GM19193 (cell line): ENCODE measurements around the gene PLA2G4E.
A peak's percentile ranks its signal among the peaks of the same experiment; 100 is the strongest.

ENCODE experiments used
- POLR2A ChIP-seq: IDR thresholded peaks from 4 replicates; pipeline ENCODE4 v1.6.1; 2011; ENCODE audit not compliant: insufficient read depth, insufficient read length; ENCODE audit errors: extremely low read depth

PLA2G4E gene

DNA sequence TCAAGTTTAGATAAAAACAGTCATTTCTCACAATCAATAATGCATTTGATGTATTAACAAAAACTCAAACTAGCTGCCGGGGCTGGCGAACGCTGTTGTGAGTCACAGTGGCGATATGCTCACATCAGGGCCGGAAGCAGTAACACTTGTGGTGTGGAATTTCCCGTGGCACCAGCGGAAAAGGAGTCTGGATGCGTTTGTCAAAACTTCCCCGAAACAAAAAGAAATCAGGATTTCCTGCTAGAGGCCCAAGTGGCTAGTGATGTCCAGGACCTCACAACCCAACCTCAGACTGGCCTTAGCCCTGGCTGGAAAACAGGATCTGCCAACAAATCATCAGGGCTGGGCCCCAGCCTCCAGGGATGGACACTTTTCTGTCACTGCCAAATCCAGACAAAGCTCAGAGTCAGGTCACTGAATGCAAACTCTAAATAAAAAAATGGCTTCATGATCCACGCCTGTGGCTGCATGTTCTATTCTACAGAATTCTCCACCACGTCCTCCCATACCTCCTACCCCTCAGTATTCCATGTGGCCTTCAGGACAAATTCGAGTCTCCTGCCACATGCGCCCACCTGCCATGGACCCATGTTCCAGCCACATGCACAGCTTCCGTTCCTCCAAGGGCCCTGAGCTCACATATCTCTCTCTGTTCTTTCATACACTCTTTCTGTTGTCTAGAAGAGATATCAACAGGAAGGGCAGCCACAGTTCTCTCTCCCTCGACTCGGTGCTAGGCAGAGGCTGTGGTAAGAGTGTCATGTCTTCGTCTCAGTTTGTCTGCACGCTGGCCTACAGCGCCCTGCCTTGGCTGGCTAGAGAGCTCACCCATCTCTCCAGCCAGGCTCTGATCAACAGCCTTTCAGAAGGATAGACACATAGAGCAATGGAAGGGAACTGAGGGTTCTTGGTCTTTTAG, 83.9 kb downstream of the PLA2G4E start:
- peak; percentile 24 for TF ChIP-seq POLR2A

DNA sequence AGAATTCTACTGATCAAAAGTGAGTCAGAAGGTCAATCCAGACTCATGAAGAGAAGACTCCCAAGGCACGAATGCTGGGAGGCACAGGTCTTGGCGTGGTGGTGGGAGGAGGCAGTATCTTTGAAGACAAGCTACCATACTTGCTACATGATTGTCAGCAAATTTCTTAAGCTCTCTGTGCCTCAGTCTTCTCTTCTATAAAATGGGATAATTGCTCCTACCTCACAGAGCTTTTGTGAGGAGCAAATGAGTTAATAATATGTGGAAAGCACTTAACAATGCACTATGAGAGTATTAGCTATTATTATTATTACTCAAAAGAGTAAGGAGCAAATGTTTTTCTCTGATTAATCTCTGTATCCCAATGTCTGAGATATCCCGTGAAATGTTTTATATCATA, 84.7 kb downstream of the PLA2G4E start:
- no peak for TF ChIP-seq POLR2A

DNA sequence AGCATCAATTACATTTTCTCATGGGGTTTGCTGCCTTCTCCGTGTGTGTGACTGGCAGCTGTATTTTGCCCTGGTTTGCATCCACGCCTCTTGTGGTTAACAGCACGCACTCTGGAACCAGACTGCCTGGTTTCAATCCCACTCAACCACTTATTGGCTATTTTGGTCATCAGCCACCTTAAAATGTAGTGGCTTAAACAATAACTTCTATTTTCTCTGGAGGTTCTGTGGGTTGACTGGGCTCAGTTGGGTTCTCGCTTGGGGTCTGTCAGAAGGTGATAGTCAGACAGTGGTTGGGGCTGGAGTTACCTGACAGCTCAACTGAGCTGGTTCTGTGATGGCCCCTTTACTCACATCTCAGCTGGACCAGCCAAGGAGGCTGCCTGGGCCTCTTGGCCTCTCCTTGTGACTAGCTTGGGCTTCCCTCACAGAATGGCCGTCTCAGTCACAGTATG, 85.2 kb downstream of the PLA2G4E start:
- peak; percentile 11 for TF ChIP-seq POLR2A

DNA sequence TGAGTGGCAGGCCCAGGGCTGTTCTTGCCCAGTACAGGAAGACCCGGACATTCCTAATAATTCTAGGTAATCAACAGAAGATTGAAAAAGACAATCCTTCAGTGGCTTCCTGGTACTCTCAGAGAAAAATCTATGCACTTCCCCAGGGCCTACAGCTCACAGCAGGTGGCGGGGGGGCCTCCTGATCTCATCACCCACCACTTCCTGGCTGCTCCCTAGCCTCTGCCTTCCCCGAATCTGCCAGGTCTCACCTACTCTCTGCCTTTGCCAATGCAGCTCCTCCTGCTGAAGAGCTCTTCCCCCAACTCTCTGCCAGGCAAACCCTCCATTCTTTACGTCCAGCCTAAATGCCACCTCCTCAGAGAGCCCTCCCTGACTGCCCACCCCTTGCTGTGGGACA, 86.0 kb downstream of the PLA2G4E start:
- TF ChIP-seq POLR2A = peak; percentile 6

DNA sequence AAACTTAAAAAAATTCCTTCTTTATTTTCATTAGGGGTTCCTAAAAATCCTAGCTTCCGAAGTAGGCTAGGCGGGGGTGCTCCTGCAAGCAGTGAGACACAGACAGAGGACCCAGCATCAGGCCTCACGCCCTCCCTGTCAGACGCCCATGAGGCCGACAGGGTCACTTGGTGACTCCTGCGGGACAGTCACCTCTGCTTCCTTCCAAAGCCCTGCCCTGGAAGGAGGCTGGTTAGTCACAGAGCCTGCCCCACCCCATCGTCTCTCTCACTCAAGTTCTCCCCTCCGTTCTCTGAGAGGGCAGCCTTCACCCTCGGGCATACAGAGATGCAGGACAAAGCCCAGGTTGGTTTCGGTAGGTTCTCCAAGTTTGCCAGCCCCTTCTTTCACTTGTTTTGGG, 87.1 kb downstream of the PLA2G4E start:
- TF ChIP-seq POLR2A = no peak

DNA sequence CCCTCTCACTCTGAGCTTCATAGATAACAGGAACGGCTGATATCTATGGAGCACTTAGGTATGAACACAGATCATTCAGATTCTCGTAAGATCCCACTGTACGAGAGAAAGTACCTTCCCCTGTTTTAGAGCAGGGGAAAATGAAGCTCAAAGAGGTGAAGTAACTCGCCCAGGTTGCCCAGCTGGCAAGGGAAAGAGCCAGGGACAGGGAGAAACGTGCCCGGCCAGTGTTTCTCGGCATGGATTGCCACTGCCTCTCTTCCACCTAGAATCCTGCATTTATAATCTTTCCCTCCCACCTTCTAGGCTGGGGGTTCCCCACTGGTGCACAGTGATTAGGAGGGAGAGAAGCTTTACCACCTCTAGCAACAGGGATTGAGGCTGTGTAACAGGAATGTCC, 87.5 kb downstream of the PLA2G4E start:
- no peak for TF ChIP-seq POLR2A

DNA sequence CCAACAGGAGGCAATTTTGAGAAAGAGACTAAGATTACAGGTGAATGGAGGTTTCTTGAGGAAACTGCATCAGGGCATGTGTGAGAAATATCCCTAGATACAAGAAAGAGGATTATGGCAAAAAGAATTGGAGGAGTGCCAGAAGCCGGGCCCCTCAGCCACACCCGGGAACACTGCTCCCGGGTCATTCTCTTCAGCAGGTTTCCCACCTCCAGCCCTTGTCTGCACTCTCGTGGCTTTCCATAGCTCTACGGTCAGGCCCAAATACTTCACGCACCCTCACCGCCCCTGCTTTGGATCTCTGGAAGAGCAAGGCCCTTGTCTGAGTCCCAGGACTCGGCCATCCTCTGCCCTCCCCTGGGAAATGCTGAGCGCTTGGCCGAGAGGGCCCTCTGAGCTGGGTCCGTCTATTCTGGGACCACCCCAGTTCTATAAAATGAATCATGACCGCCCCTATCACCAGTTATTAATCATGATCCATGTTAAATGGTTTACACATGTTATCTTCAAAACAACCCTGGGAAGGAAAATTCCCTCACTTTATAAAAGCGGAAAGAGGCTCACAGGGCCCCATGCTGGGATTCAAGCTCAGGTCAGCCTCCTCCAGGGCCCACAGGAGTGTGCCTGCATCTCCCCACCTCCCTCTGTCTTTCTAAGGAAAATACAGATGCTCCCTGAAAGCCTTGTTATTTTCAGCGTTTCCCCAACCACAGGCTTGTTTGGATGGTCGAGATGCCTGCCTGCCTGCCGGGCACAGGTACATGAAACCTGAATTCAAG, 88.1 kb downstream of the PLA2G4E start:
- TF ChIP-seq POLR2A = no peak

DNA sequence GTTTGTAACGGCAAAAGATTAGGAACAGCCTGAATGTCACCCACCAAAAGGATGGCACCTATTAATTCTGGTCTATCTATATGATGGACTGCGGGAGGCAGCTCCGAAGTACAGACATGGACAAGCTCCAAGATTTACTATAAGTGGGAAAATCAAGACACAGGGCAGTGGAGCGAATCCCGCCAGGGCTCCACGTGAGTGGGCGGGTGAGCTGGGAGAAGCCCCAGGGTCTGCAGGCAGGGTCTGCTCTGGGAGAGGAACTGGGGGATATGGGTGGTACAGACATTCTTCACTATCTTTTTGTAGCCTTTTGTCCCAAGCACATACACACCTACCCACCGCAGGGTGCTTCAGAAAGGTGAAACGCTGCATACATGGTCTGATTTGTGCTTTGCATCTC, 88.7 kb downstream of the PLA2G4E start:
- no peak for TF ChIP-seq POLR2A
